SK-N-SH (cell line): Measurements from ENCODE around the gene EXOC3. TPM values are rescaled to one million over a fixed set of nuclear protein-coding genes. Genes with fewer than 3 reads are reported as not detected.
A peak's percentile ranks its signal among the peaks of the same experiment; 100 is the strongest.

ENCODE experiments used
- CTCF ChIA-PET: fragments of 300-600, 350-600 bp; formaldehyde crosslinking; extraction: SDS; loops from one replicate; lab custom pipeline; 2021; lab: Yijun Ruan, JAX
- POLR2A ChIA-PET: fragments of 350-600 bp; sonication (Branson Sonifier 250); formaldehyde crosslinking; extraction: SDS; loops from one replicate; lab custom pipeline; 2020; ENCODE audit warnings: antibody characterized with exemption, inconsistent platforms; lab: Yijun Ruan, JAX
- DNase-seq: peaks from one replicate; pipeline ENCODE4 v3.0.0; 2012
- H2AFZ ChIP-seq: fragments of 200-600 bp; sonication (generic); 2 replicates; pipeline ENCODE4 v1.8.1; 2016; ENCODE audit warnings: antibody characterized with exemption, mild to moderate bottlenecking, low read depth
- H3F3A ChIP-seq: fragments of 200-600 bp; sonication (generic); replicated peaks from 2 replicates; pipeline ENCODE3; 2016; ENCODE audit warnings: antibody characterized with exemption, mild to moderate bottlenecking; ENCODE audit not compliant: insufficient read depth
- H3K27ac ChIP-seq, 2 experiments: fragments of 200-500 bp in 1 of 2; fragments of 200-600 bp in 1 of 2; sonication (Bioruptor generic) in 1 of 2; sonication (generic), shearing (Covaris generic) in 1 of 2; 2 replicates each; pipeline versions ENCODE4 v1.5.1 to v1.6.1; 2014 to 2016; ENCODE audit warnings: low read depth in 2 of 2, inconsistent platforms in 1 of 2, low read length in 1 of 2, mild to moderate bottlenecking in 1 of 2, mixed read lengths in 1 of 2
- H3K27me3 ChIP-seq: fragments of 200-600 bp; sonication (generic), shearing (Covaris generic); 2 replicates; pipeline ENCODE4 v1.6.1; 2016; ENCODE audit warnings: mixed run types; ENCODE audit not compliant: insufficient read depth
- H3K36me3 ChIP-seq, 2 experiments: fragments of 200-500 bp in 1 of 2; fragments of 200-600 bp in 1 of 2; sonication (Bioruptor generic) in 1 of 2; sonication (generic) in 1 of 2; replicated peaks in 1 of 2; 2 replicates each; pipeline versions ENCODE3 to v1.5.1; 2014 to 2016; ENCODE audit warnings: low read length in 1 of 2, mild to moderate bottlenecking in 1 of 2; ENCODE audit not compliant: insufficient read depth in 2 of 2, control insufficient read depth in 1 of 2
- H3K4me1 ChIP-seq, 2 experiments: fragments of 200-500 bp in 1 of 2; fragments of 200-600 bp in 1 of 2; sonication (Bioruptor generic) in 1 of 2; sonication (generic), shearing (Covaris generic) in 1 of 2; 2 replicates each; pipeline versions ENCODE4 v1.5.1 to v1.6.1; 2014 to 2016; ENCODE audit warnings: low read depth in 1 of 2, low read length in 1 of 2, mixed run types in 1 of 2; ENCODE audit not compliant: insufficient read depth in 2 of 2, control insufficient read depth in 1 of 2
- H3K4me2 ChIP-seq: fragments of 200-600 bp; sonication (generic), shearing (Covaris generic); 2 replicates; pipeline ENCODE4 v1.6.1; 2017; ENCODE audit warnings: mixed run types
- H3K4me3 ChIP-seq, 2 experiments: fragments of 200-500 bp in 1 of 2; fragments of 200-600 bp in 1 of 2; sonication (Bioruptor generic) in 1 of 2; sonication (generic), shearing (Covaris generic) in 1 of 2; 2 replicates each; pipeline versions ENCODE4 v1.5.1 to v1.8.1; 2014 to 2016; ENCODE audit warnings: low read depth in 2 of 2, inconsistent platforms in 1 of 2, low read length in 1 of 2, mild to moderate bottlenecking in 1 of 2, mixed read lengths in 1 of 2, moderate library complexity in 1 of 2
- H3K79me2 ChIP-seq: fragments of 200-600 bp; sonication (generic); 2 replicates; pipeline ENCODE4 v1.8.1; 2017; ENCODE audit warnings: mild to moderate bottlenecking; ENCODE audit not compliant: insufficient read depth
- H3K9ac ChIP-seq: fragments of 200-600 bp; sonication (generic); 2 replicates; pipeline ENCODE4 v1.6.1; 2017; ENCODE audit warnings: mixed run types
- H3K9me2 ChIP-seq: fragments of 200-600 bp; sonication (generic); 2 replicates; pipeline ENCODE4 v1.6.1; 2017; ENCODE audit warnings: mixed run types
- H3K9me3 ChIP-seq: fragments of 200-600 bp; sonication (generic); 2 replicates; pipeline ENCODE4 v1.6.1; 2017; ENCODE audit warnings: mixed run types, mild to moderate bottlenecking, moderate library complexity
- H4K20me1 ChIP-seq: fragments of 200-600 bp; sonication (generic); 2 replicates; pipeline ENCODE4 v1.6.1; 2017; ENCODE audit warnings: mild to moderate bottlenecking, mixed run types; ENCODE audit not compliant: insufficient read depth
- ELF1 ChIP-seq: IDR thresholded peaks from 2 replicates; pipeline ENCODE4 v1.4.0; 2012
- EP300 ChIP-seq, 2 experiments: IDR thresholded peaks; 2 replicates each; pipeline versions ENCODE4 v1.4.0 to v1.6.1; 2012; ENCODE audit warnings: borderline replicate concordance in 1 of 2, low read depth in 1 of 2, low read length in 1 of 2
- FOSL2 ChIP-seq: IDR thresholded peaks from 2 replicates; pipeline ENCODE4 v1.4.0; 2012; ENCODE audit warnings: low read depth, mild to moderate bottlenecking, moderate library complexity, borderline replicate concordance
- FOXM1 ChIP-seq: IDR thresholded peaks from 2 replicates; pipeline ENCODE4 v1.4.0; 2012; ENCODE audit warnings: low read depth, mild to moderate bottlenecking
- GABPA ChIP-seq: IDR thresholded peaks from 2 replicates; pipeline ENCODE4 v1.4.0; 2012; ENCODE audit warnings: low read depth, mild to moderate bottlenecking
- GATA2 ChIP-seq: sonication (generic); formaldehyde crosslinking; IDR thresholded peaks from 2 replicates; pipeline ENCODE4 v1.5.0; 2020; ENCODE audit warnings: mild to moderate bottlenecking, missing genetic modification reagents
- MEF2A ChIP-seq: IDR thresholded peaks from 2 replicates; pipeline ENCODE4 v1.4.0; 2012; ENCODE audit warnings: low read depth, borderline replicate concordance
- RAD21 ChIP-seq: IDR thresholded peaks from 2 replicates; pipeline ENCODE4 v1.6.1; 2012; ENCODE audit warnings: mild to moderate bottlenecking, low read length
- RFX5 ChIP-seq: IDR thresholded peaks from 2 replicates; pipeline ENCODE4 v1.6.1; 2012; ENCODE audit warnings: mild to moderate bottlenecking, improper control_type of control experiment, low read length
- RXRA ChIP-seq: IDR thresholded peaks from 2 replicates; pipeline ENCODE4 v1.4.0; 2012; ENCODE audit warnings: low read depth, mild to moderate bottlenecking, borderline replicate concordance
- TCF12 ChIP-seq: IDR thresholded peaks from 2 replicates; pipeline ENCODE4 v1.4.0; 2012
- WGBS: methylation state at CpG from one replicate; pipeline ENCODE4 v1.1.6; 2017; ENCODE audit warnings: low lambda C conversion rate; 5-methylcytosine and 5-hydroxymethylcytosine counted together
- polyA plus RNA-seq, 3 experiments: library from polyadenylated mRNA; depleted of rRNA; stranded (reverse); fragments of >200 nt; gene quantifications; 2 replicates each; pipeline ENCODE4 v1.2.3, GENCODE V29; 2012
- TF ChIP-seq, protein P1 (sequence below): fragments of 150-350 bp; IDR thresholded peaks from 2 replicates; pipeline ENCODE4 v1.6.1; 2017; ENCODE audit warnings: antibody characterized with exemption, low read length, low read depth, borderline replicate concordance
- TF ChIP-seq, protein P2 (sequence below): fragments of 150-350 bp; IDR thresholded peaks from 2 replicates; pipeline ENCODE4 v1.6.1; 2016; ENCODE audit warnings: mild to moderate bottlenecking, low read depth, low read length
- TF ChIP-seq, protein P3 (sequence below): IDR thresholded peaks from 2 replicates; pipeline ENCODE4 v1.4.0; 2012; ENCODE audit warnings: low read depth, borderline replicate concordance

EXOC3 gene
- polyA plus RNA-seq, 1 of the 3 experiments (the other 2 are of a cell fraction): 25.7 TPM

DNA sequence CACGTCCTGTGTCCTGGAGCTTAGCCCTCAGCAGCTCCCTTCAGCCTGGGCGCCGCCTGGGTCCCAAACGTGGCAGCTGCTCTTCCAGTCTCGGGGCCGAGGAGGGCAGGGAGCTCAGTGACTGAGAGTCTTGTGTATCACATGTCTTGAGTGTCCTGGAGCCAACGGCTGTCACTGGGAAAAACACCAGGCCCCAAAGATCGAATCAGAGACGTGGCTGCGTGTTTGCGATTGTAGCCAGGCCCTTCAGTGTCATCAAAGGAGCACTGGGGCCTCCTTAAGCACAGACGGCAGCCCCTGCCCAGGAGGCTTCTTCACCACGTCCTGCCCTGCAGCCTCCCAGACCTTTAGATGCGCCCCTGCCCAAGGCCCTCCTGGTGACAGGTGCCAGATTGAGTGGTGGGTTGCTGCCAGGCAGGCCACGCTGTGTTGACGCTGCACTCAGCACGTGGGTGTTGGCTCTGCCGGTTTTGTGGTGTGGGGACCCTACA lies 5.7 kb upstream of the EXOC3 start:
- no peak overlapping the region for H3K27ac ChIP-seq
- H2AFZ ChIP-seq: no peak overlapping the region
- no peaks in the 10 kb centered on the region for H3K9me2 ChIP-seq
- WGBS: 59% methylated on average over 8 of the region's 18 CpGs
- peaks cover 4% of the 10 kb centered on the region; the same call in 1 of the 2 replicates for H3K79me2 ChIP-seq
- POLR2A ChIA-PET: no interaction called here
- H3F3A ChIP-seq: no peaks in the 10 kb centered on the region
- no peaks in the 10 kb centered on the region for H3K36me3 ChIP-seq
- H3K27me3 ChIP-seq: no peaks in the 10 kb centered on the region
- H3K9me3 ChIP-seq: no peaks in the 10 kb centered on the region
- DNase-seq: peak; percentile 53
- no peak overlapping the region for H3K4me3 ChIP-seq
- H3K4me1 ChIP-seq: peaks cover 0 to 12% of the 10 kb centered on the region in 2 experiments; a peak in 1 of 4 replicates
- H3K4me2 ChIP-seq: no peak overlapping the region
- no peak overlapping the region for H3K9ac ChIP-seq
- no peaks in the 10 kb centered on the region for H4K20me1 ChIP-seq
- CTCF ChIA-PET: interaction anchor here (0.8 to 2.4 kb wide), 3 partner anchors 9 to 121 kb away, joined by 3 to 10 read pairs (median 3); no protein-coding TSS in a partner anchor
- TF ChIP-seq GATA2 (CRISPR knock-in tag) (0 out of 2 replicates have a peak, but pooled peaks have one; percentile 35), RAD21 (no peak)

DNA sequence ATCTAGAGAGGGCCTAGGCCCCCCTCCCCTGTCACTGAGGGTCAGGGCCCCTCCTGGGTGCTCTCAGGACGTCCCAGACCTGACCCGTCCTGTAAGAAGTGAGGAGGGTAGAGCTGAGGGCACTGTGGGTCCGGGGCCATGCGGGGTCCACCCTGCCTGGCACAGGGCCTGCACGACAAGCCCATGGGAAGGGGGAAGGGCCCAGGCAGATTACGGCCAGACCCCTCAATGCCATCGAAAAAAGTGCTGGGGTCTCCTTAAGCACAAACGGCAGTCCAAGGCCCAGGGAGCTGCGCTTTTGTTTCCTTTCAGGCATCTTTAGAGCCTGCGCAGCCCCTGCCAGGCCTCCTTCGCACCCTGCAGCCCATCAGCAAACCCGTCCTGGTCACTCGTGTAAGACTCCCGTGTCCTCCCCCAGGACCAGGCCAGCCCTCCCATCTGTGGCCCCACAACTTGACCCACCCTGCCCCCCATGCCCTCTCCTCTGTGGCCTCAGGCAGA lies 4.4 kb upstream of the EXOC3 start:
- Histone ChIP-seq H3K4me1 (peaks cover 0 to 13% of the 10 kb centered on the region in 2 experiments; a peak in 1 of 4 replicates), H2AFZ (no peak overlapping the region), H3F3A (no peaks in the 10 kb centered on the region), H3K36me3 (no peaks in the 10 kb centered on the region), H3K27ac (no peak overlapping the region), H3K27me3 (no peaks in the 10 kb centered on the region), H3K4me3 (no peak overlapping the region), H3K9me3 (no peaks in the 10 kb centered on the region), H4K20me1 (no peaks in the 10 kb centered on the region), H3K9me2 (no peaks in the 10 kb centered on the region), H3K9ac (no peak overlapping the region), H3K79me2 (peaks cover 10% of the 10 kb centered on the region), H3K4me2 (no peak overlapping the region)
- WGBS: 90% methylated on average over 9 of the region's 14 CpGs
- ChIA-PET CTCF (interaction anchor here (2.4 kb wide), 1 partner anchor 8 kb away, joined by 10 read pairs; no protein-coding TSS in a partner anchor), POLR2A (no interaction called here)
- DNase-seq: no peak
- TF ChIP-seq, protein P1, sequence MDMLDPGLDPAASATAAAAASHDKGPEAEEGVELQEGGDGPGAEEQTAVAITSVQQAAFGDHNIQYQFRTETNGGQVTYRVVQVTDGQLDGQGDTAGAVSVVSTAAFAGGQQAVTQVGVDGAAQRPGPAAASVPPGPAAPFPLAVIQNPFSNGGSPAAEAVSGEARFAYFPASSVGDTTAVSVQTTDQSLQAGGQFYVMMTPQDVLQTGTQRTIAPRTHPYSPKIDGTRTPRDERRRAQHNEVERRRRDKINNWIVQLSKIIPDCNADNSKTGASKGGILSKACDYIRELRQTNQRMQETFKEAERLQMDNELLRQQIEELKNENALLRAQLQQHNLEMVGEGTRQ: no peak
- TF ChIP-seq FOSL2 (no peak), EP300 (IDR thresholded peaks at IDR 0.05; ENCODE audit: borderline replicate concordance in 1 of 2, low read depth in 1 of 2, low read length in 1 of 2) (no peak), GABPA (no peak), RFX5 (no peak), FOXM1 (no peak), TCF12 (no peak), RXRA (no peak), RAD21 (no peak), ELF1 (no peak), MEF2A (no peak)
- TF ChIP-seq, protein P2, sequence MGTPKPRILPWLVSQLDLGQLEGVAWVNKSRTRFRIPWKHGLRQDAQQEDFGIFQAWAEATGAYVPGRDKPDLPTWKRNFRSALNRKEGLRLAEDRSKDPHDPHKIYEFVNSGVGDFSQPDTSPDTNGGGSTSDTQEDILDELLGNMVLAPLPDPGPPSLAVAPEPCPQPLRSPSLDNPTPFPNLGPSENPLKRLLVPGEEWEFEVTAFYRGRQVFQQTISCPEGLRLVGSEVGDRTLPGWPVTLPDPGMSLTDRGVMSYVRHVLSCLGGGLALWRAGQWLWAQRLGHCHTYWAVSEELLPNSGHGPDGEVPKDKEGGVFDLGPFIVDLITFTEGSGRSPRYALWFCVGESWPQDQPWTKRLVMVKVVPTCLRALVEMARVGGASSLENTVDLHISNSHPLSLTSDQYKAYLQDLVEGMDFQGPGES: no peak
- TF ChIP-seq, protein P3, sequence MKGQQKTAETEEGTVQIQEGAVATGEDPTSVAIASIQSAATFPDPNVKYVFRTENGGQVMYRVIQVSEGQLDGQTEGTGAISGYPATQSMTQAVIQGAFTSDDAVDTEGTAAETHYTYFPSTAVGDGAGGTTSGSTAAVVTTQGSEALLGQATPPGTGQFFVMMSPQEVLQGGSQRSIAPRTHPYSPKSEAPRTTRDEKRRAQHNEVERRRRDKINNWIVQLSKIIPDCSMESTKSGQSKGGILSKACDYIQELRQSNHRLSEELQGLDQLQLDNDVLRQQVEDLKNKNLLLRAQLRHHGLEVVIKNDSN: no peak
